Mammary epithelial cell (primary cell): Measurements from ENCODE around the gene FGF19.

ENCODE experiments used
- EZH2 ChIP-seq: IDR thresholded peaks from 2 replicates; pipeline ENCODE4 v1.6.1; 2012; ENCODE audit warnings: low read length, inconsistent platforms, borderline replicate concordance
- TF ChIP-seq, protein P1 (sequence below), 2 donors: IDR thresholded peaks in 1 of 2; conservative IDR thresholded peaks in 1 of 2; 2 replicates each; pipeline ENCODE4 v1.5.1; 2011 to 2012; ENCODE audit warnings: inconsistent platforms in 2 of 2, low read length in 2 of 2, mild to moderate bottlenecking in 2 of 2, control low read depth in 1 of 2, low read depth in 1 of 2; ENCODE audit not compliant: insufficient read depth in 1 of 2; ENCODE audit errors: extremely low read depth in 1 of 2

DNA sequence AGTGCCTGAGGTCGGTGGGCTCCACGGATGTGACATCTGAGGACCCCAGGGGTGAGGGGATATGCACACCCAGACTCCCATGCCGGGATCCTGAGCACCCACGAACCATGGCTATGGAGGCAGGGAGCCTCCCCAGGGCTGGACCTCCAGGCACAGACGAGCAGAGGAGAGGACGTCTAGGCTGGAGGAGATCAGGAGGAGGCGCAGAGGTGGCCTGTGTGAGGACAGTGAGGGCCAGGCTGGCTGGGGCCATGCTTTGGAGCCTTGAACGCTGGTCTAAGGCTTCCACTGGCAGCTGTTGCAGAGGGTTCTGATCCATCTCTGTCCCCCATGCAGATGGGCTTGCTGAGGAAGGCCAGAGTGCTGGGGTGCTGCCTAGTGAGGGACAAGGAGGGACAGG lies 42.3 kb upstream of the FGF19 start:
- TF ChIP-seq, protein P1, sequence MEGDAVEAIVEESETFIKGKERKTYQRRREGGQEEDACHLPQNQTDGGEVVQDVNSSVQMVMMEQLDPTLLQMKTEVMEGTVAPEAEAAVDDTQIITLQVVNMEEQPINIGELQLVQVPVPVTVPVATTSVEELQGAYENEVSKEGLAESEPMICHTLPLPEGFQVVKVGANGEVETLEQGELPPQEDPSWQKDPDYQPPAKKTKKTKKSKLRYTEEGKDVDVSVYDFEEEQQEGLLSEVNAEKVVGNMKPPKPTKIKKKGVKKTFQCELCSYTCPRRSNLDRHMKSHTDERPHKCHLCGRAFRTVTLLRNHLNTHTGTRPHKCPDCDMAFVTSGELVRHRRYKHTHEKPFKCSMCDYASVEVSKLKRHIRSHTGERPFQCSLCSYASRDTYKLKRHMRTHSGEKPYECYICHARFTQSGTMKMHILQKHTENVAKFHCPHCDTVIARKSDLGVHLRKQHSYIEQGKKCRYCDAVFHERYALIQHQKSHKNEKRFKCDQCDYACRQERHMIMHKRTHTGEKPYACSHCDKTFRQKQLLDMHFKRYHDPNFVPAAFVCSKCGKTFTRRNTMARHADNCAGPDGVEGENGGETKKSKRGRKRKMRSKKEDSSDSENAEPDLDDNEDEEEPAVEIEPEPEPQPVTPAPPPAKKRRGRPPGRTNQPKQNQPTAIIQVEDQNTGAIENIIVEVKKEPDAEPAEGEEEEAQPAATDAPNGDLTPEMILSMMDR (conservative IDR thresholded peaks at IDR 0.05 in 1 of 2, IDR thresholded peaks at IDR 0.05 in 1 of 2; ENCODE audit: extremely low read depth in 1 of 2, insufficient read depth in 1 of 2, low read depth in 1 of 2, low read length in 2 of 2) = no peak
- TF ChIP-seq EZH2 = no peak
